GM12875 (cell line): ENCODE results near the gene SLC26A11.

Source experiments
- H3K4me3 ChIP-seq: one replicate; pipeline ENCODE4 v1.5.1; 2011; ENCODE audit warnings: low read depth, low read length, control low read depth
- TF ChIP-seq, protein P1 (sequence below): IDR thresholded peaks from 2 replicates; pipeline ENCODE4 v1.5.1; 2011; ENCODE audit warnings: low read depth, mild to moderate bottlenecking, control low read depth, inconsistent platforms, low read length, moderate library complexity, borderline replicate concordance; ENCODE audit not compliant: insufficient read depth

SLC26A11 gene

DNA sequence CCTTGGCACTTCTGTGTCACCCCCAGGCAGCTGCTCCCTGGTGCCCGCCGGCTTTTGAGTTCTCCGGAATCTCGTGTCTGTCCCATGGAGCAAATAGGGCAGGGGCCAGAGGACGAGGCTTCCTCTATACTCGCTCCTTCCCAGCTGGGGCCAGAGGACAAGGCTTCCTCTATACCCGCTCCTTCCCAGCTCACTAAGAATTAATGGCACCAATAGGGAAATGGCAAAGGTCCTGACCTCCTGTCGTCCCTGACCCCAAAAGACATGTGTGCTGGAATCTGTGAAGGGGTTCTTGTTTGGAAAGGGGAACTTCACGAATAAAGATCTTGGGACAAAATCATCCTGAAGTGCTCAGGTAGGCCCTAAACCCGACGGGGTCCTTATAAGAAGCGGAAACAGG is 7.7 kb upstream of the SLC26A11 start:
- TF ChIP-seq, protein P1, sequence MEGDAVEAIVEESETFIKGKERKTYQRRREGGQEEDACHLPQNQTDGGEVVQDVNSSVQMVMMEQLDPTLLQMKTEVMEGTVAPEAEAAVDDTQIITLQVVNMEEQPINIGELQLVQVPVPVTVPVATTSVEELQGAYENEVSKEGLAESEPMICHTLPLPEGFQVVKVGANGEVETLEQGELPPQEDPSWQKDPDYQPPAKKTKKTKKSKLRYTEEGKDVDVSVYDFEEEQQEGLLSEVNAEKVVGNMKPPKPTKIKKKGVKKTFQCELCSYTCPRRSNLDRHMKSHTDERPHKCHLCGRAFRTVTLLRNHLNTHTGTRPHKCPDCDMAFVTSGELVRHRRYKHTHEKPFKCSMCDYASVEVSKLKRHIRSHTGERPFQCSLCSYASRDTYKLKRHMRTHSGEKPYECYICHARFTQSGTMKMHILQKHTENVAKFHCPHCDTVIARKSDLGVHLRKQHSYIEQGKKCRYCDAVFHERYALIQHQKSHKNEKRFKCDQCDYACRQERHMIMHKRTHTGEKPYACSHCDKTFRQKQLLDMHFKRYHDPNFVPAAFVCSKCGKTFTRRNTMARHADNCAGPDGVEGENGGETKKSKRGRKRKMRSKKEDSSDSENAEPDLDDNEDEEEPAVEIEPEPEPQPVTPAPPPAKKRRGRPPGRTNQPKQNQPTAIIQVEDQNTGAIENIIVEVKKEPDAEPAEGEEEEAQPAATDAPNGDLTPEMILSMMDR: no peak
- no peak overlapping the region for H3K4me3 ChIP-seq

DNA sequence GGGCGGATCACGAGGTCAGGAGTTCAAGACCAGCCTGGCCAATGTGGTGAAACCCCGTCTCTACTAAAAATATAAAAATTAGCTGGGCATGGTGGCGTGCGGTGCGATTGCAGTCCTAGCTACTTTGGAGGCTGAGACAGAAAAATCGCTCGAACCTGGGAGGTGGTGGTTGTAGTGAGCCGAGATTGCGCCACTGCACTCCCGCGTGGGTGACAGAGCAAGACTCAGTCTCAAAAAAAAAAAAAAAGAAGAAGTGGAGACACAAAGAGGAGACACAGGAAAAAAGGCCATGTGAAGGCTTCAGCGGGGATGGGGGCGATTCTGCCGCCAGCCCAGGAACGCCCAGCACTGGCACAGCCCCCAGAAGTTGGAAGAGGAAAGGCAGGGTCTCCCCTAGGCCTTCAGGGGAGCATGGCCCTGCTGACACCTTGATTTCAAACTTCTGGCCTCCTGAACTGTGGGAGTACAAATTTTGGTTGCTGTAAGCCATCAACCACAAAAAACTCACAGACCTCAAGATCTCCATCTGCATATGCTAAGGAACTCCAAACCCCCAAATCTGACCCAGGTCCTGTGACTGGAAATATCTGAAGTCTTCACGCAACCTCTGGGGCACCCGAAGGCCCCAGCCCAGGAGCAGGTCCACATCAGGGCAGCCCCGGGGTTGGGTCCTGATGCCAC is 7.1 kb upstream of the SLC26A11 start:
- no peak overlapping the region for H3K4me3 ChIP-seq
- TF ChIP-seq, protein P1: no peak

DNA sequence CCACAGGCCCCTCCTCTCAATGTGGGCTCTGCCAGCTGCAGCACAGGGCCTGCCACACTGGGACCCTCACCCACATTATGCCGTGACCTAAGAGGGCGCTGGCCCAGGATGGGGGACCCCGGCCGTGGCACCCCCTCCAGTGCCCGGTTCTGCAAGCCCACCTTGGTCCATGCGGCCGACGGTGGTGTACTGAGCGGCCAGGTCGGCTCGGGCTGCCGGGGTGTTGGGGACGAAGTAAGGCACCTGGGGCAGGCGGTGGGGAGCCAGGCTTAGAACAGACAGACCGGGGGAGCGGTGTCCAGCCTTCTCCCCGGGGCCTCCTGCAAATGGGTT is 6.6 kb upstream of the SLC26A11 start:
- no peak overlapping the region for H3K4me3 ChIP-seq
- TF ChIP-seq, protein P1: no peak

DNA sequence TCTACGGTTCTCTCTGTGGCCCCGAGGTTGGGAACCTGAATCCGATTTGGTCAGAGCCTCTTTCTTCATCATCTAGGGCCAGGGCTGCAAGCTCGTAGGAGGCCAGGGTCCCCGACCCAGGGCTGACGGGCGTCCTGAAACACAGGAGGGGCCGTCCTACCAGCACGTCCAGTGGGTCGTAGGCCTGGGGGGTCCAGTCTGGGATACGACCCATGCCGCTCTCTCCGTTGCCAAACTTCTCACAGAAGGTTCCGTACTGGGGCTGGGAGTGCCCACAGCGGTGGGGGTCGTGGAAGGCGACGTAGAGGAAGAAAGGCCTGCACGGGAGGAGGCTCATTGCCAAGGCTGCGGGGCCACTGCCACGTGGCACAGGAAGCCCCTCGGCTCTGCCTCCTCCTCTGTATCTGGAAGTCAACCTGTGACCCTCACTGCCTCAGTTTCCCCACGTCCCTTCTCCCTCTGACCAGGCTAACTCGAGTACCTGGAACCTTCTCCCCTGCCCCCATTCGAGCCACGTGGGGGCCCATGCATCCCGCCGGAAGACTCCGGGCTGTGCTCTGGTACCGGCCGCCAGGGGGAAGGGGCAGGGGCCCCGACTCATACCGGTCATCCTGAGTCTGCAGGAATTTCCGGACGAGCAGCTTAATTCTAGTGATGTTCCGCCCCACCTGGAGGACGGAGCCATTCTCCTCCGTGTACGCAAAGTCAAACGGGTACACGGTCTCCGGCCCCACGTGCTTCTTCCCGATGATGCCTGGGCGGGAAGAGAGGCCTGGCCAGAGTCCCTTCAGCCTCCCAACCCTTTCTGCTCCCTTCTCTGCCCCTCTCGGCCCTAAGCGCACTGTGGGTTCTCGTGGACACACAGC is 6.0 kb upstream of the SLC26A11 start:
- TF ChIP-seq, protein P1: no peak
- H3K4me3 ChIP-seq: no peak overlapping the region

DNA sequence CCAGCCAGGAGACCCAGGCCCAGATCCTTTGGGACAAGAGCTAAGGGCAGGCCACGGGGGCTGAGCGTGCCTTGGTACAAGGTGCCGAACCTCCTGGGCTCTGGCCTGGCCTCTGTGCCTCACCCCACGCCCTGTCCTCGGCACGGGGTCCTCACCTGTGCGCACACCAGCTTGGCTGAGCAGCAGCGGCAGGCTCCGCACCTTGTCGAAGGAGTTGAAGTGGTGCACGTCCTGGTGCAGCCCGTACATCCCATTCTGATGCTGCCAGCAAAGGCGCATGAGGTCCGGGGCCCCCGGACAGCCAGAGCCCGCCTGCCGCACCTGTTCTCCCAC is 5.4 kb upstream of the SLC26A11 start:
- no peak overlapping the region for H3K4me3 ChIP-seq
- TF ChIP-seq, protein P1: no peak

DNA sequence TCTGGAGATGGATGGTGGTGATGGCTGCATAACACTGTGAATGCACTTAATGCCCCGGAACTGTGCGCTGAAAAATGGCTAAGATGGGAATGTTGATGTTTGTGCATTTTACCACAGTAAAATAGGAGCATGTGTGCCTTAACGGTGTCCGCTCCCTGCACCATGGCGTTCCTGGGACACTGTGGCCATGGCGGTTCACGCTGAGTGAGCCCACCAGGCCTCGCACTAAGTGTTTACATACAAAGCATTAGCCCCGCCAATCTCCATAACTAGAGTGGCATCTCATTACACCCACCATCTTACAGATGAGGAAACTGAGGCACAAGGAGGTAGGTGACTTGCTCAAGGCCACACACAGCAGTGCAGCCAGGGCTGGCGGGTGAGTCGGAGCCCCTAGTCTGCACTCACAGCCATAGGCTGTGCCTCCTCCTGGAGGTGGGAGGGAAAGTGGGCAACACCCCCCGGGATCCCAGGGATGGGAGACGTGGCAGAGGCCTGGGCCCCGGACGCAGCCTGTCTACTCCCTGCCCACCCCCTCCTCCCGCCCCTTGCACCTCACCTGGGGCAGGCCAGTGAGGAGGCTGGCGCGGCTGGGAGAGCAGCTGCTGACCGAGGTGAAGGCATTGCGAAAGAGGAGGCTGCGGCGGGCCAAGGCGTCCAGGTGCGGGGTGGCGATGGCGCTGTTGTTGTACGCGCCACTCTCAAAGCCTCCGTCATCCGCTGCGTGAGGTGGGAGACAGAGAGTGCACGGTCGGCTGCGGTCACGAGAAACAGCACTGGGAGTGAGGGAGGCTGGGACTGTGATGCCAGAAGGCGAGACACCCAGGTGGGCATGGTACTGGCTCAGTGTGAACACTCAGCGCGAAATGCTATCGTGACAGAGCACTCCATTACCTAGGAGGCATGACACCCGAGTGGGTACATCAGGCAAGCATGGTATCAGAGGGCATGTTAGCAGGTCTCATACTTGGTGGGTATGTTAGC is 3.5 kb upstream of the SLC26A11 start:
- TF ChIP-seq, protein P1: no peak

More for the DNA sequence above, 3.5 kb upstream of the SLC26A11 start:
- no peak overlapping the region for H3K4me3 ChIP-seq
